Measurements from ENCODE around the gene AACS.

- TF ChIP-seq TAF1 (IDR thresholded peaks at IDR 0.05; ENCODE audit: low read depth, low read length) (no peak), POLR2AphosphoS5 (IDR thresholded peaks at IDR 0.05; ENCODE audit: low read depth, low read length) (no peak), POLR2A (IDR thresholded peaks at IDR 0.05; ENCODE audit: low read depth, low read length) (no peak), POU2F2 (IDR thresholded peaks at IDR 0.05; ENCODE audit: low read depth, low read length) (no peak)
Measured at GRCh38 chr12:125032466-125033152, 32.6 kb upstream of the AACS start.

Measured in GM12891 (cell line).